A549 (cell line): Measurements from ENCODE around the gene SLCO4A1. TPM values are rescaled to one million over a fixed set of nuclear protein-coding genes. Genes with fewer than 3 reads are reported as not detected.

ENCODE experiments used
- ATAC-seq, 2 experiments: fragments of 200-7000 bp in 1 of 2; fragments of >200 bp in 1 of 2; cut with Nextera tagmentation in 1 of 2; cut with Tn5 transposase in 1 of 2; 3 replicates each; pipeline versions ENCODE4 v1.8.0 to v1.9.1; 2018 to 2020; ENCODE audit warnings: mild to moderate bottlenecking in 1 of 2, moderate library complexity in 1 of 2
- CTCF ChIA-PET: fragments of 300-600 bp; sonication (Branson Sonifier 250); formaldehyde crosslinking; extraction: SDS; loops from one replicate; lab custom pipeline; 2021; ENCODE audit warnings: antibody characterized with exemption, inconsistent platforms; lab: Yijun Ruan, JAX
- POLR2A ChIA-PET: fragments of 350-600 bp; formaldehyde crosslinking; extraction: SDS; loops from one replicate; lab custom pipeline; 2021; ENCODE audit warnings: antibody characterized with exemption, inconsistent platforms; lab: Yijun Ruan, JAX
- DNase-seq, 2 experiments: peaks; one replicate each; pipeline versions ENCODE4 v3.0.0 to v3.0.0-alpha.2; 2011 to 2016; ENCODE audit warnings: low read depth in 1 of 2, low spot score in 1 of 2
- FAIRE-seq: peaks from 2 replicates; lab custom pipeline; 2011; peaks lifted over from hg19 to GRCh38; lab: Jason Lieb, UNC
- H3K27ac ChIP-seq, 2 experiments: fragments of >200 bp; sonication (Bioruptor Twin); formaldehyde crosslinking; 3 replicates each; pipeline ENCODE4 v1.5.1; 2016 to 2017
- H3K4me1 ChIP-seq: fragments of >200 bp; sonication (Bioruptor Twin); formaldehyde crosslinking; 3 replicates; pipeline ENCODE4 v1.6.1; 2016
- H3K4me2 ChIP-seq: fragments of >200 bp; sonication (Bioruptor Twin); formaldehyde crosslinking; 3 replicates; pipeline ENCODE4 v1.6.1; 2016
- H3K4me3 ChIP-seq: fragments of >200 bp; sonication (Bioruptor Twin); formaldehyde crosslinking; 3 replicates; pipeline ENCODE4 v1.5.1; 2016
- H3K9me3 ChIP-seq: fragments of >200 bp; sonication (Bioruptor Twin); formaldehyde crosslinking; 3 replicates; pipeline ENCODE4 v1.6.1; 2016
- CBX8 ChIP-seq: fragments of 200-600 bp; sonication (generic); IDR thresholded peaks from 2 replicates; pipeline ENCODE4 v1.6.1; 2016
- CEBPB ChIP-seq, 2 experiments: fragments of >200 bp in 1 of 2; sonication (Bioruptor Twin) in 1 of 2; formaldehyde crosslinking in 1 of 2; IDR thresholded peaks; 2 replicates each; pipeline ENCODE4 v1.6.1; 2012 to 2016
- CHD2 ChIP-seq: fragments of 150-350 bp; IDR thresholded peaks from 2 replicates; pipeline ENCODE4 v1.6.1; 2014; ENCODE audit warnings: low read length; ENCODE audit not compliant: partially characterized antibody
- CHD4 ChIP-seq: fragments of 200-600 bp; sonication (generic); IDR thresholded peaks from 2 replicates; pipeline ENCODE4 v1.6.1; 2016; ENCODE audit warnings: antibody characterized with exemption, mild to moderate bottlenecking, borderline replicate concordance
- EHF ChIP-seq: fragments of 250-450 bp; sonication (Bioruptor Pico); IDR thresholded peaks from 2 replicates; pipeline ENCODE4 v1.5.0; 2020; ENCODE audit warnings: mild to moderate bottlenecking
- ESRRA ChIP-seq: fragments of 150-350 bp; IDR thresholded peaks from 2 replicates; pipeline ENCODE4 v1.6.1; 2014; ENCODE audit warnings: mild to moderate bottlenecking, low read length, borderline replicate concordance
- GATA3 ChIP-seq: IDR thresholded peaks from 2 replicates; pipeline ENCODE4 v1.6.1; 2012; ENCODE audit warnings: borderline replicate concordance
- HDAC2 ChIP-seq: fragments of 200-600 bp; sonication (generic); IDR thresholded peaks from 2 replicates; pipeline ENCODE4 v1.6.1; 2016
- JUNB ChIP-seq: fragments of >200 bp; sonication (Bioruptor Twin); formaldehyde crosslinking; IDR thresholded peaks from 2 replicates; pipeline ENCODE4 v1.6.1; 2016
- NFE2L2 ChIP-seq: fragments of 150-350 bp; conservative IDR thresholded peaks from 2 replicates; pipeline ENCODE4 v1.6.1; 2014; ENCODE audit warnings: low read length
- POLR2AphosphoS2 ChIP-seq: conservative IDR thresholded peaks from 2 replicates; pipeline ENCODE4 v1.6.1; 2012; ENCODE audit warnings: low read length, improper control_type of control experiment, inconsistent platforms
- RCOR1 ChIP-seq: fragments of 150-350 bp; IDR thresholded peaks from 2 replicates; pipeline ENCODE4 v1.6.1; 2014; ENCODE audit warnings: antibody characterized with exemption, low read length, low read depth
- RNF2 ChIP-seq: fragments of 200-600 bp; sonication (generic); IDR thresholded peaks from 2 replicates; pipeline ENCODE4 v1.6.1; 2016; ENCODE audit warnings: low read depth, mild to moderate bottlenecking, antibody characterized with exemption, moderate library complexity, borderline replicate concordance
- TFCP2L1 ChIP-seq: fragments of 250-450 bp; sonication (Bioruptor Pico); IDR thresholded peaks from 2 replicates; pipeline ENCODE4 v1.5.0; 2021; ENCODE audit warnings: mild to moderate bottlenecking
- ZNF302 ChIP-seq: fragments of 250-450 bp; sonication (Bioruptor Pico); IDR thresholded peaks from 2 replicates; pipeline ENCODE4 v1.9.0; 2021; ENCODE audit warnings: inconsistent platforms, mild to moderate bottlenecking, moderate library complexity
- ZSCAN20 ChIP-seq: fragments of 250-450 bp; sonication (Bioruptor Pico); IDR thresholded peaks from 2 replicates; pipeline ENCODE4 v1.8.0; 2022; ENCODE audit warnings: mild to moderate bottlenecking, moderate library complexity
- WGBS: methylation state at CpG from one replicate; pipeline ENCODE4 v1.1.6; 2017; ENCODE audit errors: missing lambda C conversion rate; 5-methylcytosine and 5-hydroxymethylcytosine counted together
- polyA plus RNA-seq, 4 experiments: library from polyadenylated mRNA; depleted of rRNA in 3 of 4; stranded (reverse); fragments of >200 nt; fragmentation: RNase III in 1 of 4; extraction: RNeasy Plus Mini Kit Qiagen cat#74134 plus additional on column Dnase treatment in 1 of 4; gene quantifications; 2 replicates in 3 of 4; 3 replicates in 1 of 4; pipeline ENCODE4 v1.2.3, GENCODE V29; 2011 to 2017
- TF ChIP-seq, protein P1 (sequence below): fragments of >200 bp; sonication (Bioruptor Twin); formaldehyde crosslinking; IDR thresholded peaks from 3 replicates; pipeline ENCODE4 v1.6.1; 2016
- TF ChIP-seq, protein P2 (sequence below): fragments of >200 bp; sonication (Bioruptor Twin); formaldehyde crosslinking; IDR thresholded peaks from 3 replicates; pipeline ENCODE4 v1.5.1; 2016
- TF ChIP-seq, protein P3 (sequence below): IDR thresholded peaks from 2 replicates; pipeline ENCODE4 v1.6.1; 2012
- TF ChIP-seq, protein P4 (sequence below): fragments of 150-350 bp; IDR thresholded peaks from 2 replicates; pipeline ENCODE4 v1.6.1; 2014; ENCODE audit warnings: low read depth, mild to moderate bottlenecking, low read length
- TF ChIP-seq, protein P5 (sequence below): IDR thresholded peaks from 2 replicates; pipeline ENCODE4 v1.6.1; 2012
- TF ChIP-seq, protein P6 (sequence below): IDR thresholded peaks from 2 replicates; pipeline ENCODE4 v1.6.1; 2012; ENCODE audit warnings: low read depth, borderline replicate concordance

SLCO4A1 gene
- polyA plus RNA-seq, 2 of the 4 experiments (the other 2 are of a cell fraction) = 1.3 to 11.2 TPM

DNA sequence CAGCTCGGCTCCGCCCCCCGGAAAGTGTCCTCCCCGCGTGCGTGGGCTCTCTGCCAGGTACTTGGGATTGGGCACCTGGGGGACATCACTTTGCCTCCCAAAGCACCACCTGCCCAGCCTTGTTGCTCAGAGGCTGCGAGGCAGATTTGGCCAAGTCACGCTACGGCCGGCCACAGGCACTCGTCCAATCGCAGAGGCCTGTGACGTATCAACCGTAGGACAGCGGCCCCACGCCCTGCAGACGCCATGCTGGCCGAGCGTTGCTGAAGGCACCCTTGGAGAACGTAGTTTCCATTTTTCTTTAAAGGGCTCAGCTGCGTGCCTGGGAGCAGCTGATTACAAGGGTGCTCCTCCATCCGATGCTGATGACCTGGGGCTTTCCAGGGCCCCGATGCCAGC, 69.4 kb downstream of the SLCO4A1 start:
- WGBS = 66% methylated on average over 22 of the region's 23 CpGs
- Histone ChIP-seq H3K27ac (no peak overlapping the region), H3K4me3 (no peak overlapping the region), H3K4me1 (peaks cover 13% of the 10 kb centered on the region; the same call in 2 of the 3 replicates), H3K4me2 (no peak overlapping the region), H3K9me3 (no peaks in the 10 kb centered on the region)
- ChIA-PET CTCF (interaction anchor here (1.7 to 16.9 kb wide), 2 partner anchors 8 to 79 kb away, joined by 7 to 250 read pairs; no protein-coding TSS in a partner anchor), POLR2A (no interaction called here)
- FAIRE-seq = no peak
- no peak for DNase-seq
- no peak for ATAC-seq
- TF ChIP-seq CHD2 (no peak), POLR2AphosphoS2 (no peak), CHD4 (no peak), RCOR1 (no peak), ZSCAN20 (no peak), NFE2L2 (no peak)
- TF ChIP-seq, protein P1, sequence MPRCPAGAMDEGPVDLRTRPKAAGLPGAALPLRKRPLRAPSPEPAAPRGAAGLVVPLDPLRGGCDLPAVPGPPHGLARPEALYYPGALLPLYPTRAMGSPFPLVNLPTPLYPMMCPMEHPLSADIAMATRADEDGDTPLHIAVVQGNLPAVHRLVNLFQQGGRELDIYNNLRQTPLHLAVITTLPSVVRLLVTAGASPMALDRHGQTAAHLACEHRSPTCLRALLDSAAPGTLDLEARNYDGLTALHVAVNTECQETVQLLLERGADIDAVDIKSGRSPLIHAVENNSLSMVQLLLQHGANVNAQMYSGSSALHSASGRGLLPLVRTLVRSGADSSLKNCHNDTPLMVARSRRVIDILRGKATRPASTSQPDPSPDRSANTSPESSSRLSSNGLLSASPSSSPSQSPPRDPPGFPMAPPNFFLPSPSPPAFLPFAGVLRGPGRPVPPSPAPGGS = no peak
- TF ChIP-seq, protein P2, sequence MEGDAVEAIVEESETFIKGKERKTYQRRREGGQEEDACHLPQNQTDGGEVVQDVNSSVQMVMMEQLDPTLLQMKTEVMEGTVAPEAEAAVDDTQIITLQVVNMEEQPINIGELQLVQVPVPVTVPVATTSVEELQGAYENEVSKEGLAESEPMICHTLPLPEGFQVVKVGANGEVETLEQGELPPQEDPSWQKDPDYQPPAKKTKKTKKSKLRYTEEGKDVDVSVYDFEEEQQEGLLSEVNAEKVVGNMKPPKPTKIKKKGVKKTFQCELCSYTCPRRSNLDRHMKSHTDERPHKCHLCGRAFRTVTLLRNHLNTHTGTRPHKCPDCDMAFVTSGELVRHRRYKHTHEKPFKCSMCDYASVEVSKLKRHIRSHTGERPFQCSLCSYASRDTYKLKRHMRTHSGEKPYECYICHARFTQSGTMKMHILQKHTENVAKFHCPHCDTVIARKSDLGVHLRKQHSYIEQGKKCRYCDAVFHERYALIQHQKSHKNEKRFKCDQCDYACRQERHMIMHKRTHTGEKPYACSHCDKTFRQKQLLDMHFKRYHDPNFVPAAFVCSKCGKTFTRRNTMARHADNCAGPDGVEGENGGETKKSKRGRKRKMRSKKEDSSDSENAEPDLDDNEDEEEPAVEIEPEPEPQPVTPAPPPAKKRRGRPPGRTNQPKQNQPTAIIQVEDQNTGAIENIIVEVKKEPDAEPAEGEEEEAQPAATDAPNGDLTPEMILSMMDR = no peak
- TF ChIP-seq, protein P3, sequence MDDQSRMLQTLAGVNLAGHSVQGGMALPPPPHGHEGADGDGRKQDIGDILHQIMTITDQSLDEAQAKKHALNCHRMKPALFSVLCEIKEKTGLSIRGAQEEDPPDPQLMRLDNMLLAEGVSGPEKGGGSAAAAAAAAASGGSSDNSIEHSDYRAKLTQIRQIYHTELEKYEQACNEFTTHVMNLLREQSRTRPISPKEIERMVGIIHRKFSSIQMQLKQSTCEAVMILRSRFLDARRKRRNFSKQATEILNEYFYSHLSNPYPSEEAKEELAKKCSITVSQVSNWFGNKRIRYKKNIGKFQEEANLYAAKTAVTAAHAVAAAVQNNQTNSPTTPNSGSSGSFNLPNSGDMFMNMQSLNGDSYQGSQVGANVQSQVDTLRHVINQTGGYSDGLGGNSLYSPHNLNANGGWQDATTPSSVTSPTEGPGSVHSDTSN = no peak
- TF ChIP-seq, protein P4, sequence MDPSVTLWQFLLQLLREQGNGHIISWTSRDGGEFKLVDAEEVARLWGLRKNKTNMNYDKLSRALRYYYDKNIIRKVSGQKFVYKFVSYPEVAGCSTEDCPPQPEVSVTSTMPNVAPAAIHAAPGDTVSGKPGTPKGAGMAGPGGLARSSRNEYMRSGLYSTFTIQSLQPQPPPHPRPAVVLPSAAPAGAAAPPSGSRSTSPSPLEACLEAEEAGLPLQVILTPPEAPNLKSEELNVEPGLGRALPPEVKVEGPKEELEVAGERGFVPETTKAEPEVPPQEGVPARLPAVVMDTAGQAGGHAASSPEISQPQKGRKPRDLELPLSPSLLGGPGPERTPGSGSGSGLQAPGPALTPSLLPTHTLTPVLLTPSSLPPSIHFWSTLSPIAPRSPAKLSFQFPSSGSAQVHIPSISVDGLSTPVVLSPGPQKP = no peak

DNA sequence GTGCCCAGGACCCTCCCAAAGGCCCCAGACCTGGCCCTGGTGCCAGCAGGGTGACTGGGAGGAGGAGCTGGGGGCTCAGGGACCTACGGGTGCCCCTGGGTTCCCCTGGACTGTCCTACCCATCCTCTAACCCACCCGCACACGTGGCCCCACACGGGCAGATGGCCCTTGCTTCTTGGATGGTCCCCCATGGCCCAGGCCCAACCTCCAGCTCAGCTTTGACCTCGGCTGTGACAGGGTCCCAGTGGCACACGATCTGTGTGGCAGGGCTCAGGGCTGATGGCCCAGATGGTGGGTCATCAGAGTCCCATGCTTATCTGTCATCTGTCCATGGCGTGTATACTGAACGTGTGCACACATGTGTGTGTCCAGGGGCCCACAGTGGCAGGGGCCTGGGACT, 70.3 kb downstream of the SLCO4A1 start:
- Histone ChIP-seq H3K9me3 (no peaks in the 10 kb centered on the region), H3K4me2 (no peak overlapping the region), H3K4me1 (peaks cover 13% of the 10 kb centered on the region; the same call in 2 of the 3 replicates), H3K4me3 (no peak overlapping the region), H3K27ac (no peak overlapping the region)
- no peak for DNase-seq
- POLR2A ChIA-PET = no interaction called here
- no peak for ATAC-seq
- no peak for TF ChIP-seq JUNB
- TF ChIP-seq POLR2AphosphoS2 = no peak
- TF ChIP-seq, protein P5, sequence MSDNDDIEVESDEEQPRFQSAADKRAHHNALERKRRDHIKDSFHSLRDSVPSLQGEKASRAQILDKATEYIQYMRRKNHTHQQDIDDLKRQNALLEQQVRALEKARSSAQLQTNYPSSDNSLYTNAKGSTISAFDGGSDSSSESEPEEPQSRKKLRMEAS = no peak
- TF ChIP-seq CEBPB (IDR thresholded peaks at IDR 0.05) = no peak
- TF ChIP-seq GATA3 = no peak
- TF ChIP-seq RCOR1 = no peak
- no peak for TF ChIP-seq ESRRA
- no peak for TF ChIP-seq TFCP2L1
- no peak for TF ChIP-seq CBX8
- no peak for TF ChIP-seq CHD4
- TF ChIP-seq ZNF302 (CRISPR knock-in tag) = no peak
- no peak for TF ChIP-seq EHF (CRISPR knock-in tag)
- TF ChIP-seq RNF2 = no peak
- no peak for TF ChIP-seq HDAC2
- TF ChIP-seq, protein P6, sequence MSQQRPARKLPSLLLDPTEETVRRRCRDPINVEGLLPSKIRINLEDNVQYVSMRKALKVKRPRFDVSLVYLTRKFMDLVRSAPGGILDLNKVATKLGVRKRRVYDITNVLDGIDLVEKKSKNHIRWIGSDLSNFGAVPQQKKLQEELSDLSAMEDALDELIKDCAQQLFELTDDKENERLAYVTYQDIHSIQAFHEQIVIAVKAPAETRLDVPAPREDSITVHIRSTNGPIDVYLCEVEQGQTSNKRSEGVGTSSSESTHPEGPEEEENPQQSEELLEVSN = no peak
- WGBS = 62% methylated on average over 3 of the region's 8 CpGs
- FAIRE-seq = no peak
- CTCF ChIA-PET = interaction anchor here (1.7 to 16.9 kb wide), 2 partner anchors 9 to 78 kb away, joined by 7 to 250 read pairs; no protein-coding TSS in a partner anchor
